ENCODE data around the gene MOB3A. TPM values are rescaled to one million over a fixed set of nuclear protein-coding genes. Genes with fewer than 3 reads are reported as not detected.
"Not testable (repeated sequence)": the region's sequence is repeated elsewhere in the genome, so short reads cannot be mapped to it uniquely, and the experiment has no call there.

Gene MOB3A
- total and polyA plus RNA-seq, 2 experiments from 2014 or later, result 15.7 to 25.1 TPM

DNA sequence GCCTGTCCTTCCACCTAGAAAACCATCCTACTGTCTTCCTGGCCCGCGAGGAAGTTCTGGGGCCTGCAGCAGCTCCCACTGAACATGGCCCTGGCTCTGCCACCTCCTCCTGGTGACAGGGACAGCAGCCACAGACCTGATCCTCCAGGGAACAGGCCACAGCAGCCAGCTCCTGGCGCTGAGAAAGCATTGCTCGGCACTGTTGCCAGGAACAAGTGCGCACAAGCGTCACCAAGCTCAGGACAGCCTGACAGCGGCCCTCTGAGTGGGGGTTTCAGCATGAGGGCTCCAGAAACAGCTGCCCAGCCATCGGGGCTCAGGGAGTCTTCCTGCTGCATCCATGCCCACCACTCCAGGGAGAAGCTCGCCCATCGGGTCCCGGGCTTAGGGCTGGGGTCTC lies 33.4 kb upstream of the MOB3A start:
- H3K27me3 ChIP-seq, result no peaks in the 10 kb centered on the region
- H3K9me3 ChIP-seq (ENCODE audit: low read depth), result no peaks in the 10 kb centered on the region
- peaks cover 25% of the 10 kb centered on the region for H4K20me1 ChIP-seq (ENCODE audit: insufficient read depth, poor library complexity, severe bottlenecking)
- DNase-seq (ENCODE audit: low spot score), result no peak
- H3K27ac ChIP-seq, result no peak overlapping the region
- no peak overlapping the region for H3K4me2 ChIP-seq
- no peak overlapping the region for H3K4me3 ChIP-seq
- no peak for TF ChIP-seq EZH2 (IDR thresholded peaks at IDR 0.05; ENCODE audit: borderline replicate concordance)
- no peak for TF ChIP-seq EZH2phosphoT487 (IDR thresholded peaks at IDR 0.05; ENCODE audit: low read depth, severe bottlenecking, unreplicated experiment)
- TF ChIP-seq, protein P1, sequence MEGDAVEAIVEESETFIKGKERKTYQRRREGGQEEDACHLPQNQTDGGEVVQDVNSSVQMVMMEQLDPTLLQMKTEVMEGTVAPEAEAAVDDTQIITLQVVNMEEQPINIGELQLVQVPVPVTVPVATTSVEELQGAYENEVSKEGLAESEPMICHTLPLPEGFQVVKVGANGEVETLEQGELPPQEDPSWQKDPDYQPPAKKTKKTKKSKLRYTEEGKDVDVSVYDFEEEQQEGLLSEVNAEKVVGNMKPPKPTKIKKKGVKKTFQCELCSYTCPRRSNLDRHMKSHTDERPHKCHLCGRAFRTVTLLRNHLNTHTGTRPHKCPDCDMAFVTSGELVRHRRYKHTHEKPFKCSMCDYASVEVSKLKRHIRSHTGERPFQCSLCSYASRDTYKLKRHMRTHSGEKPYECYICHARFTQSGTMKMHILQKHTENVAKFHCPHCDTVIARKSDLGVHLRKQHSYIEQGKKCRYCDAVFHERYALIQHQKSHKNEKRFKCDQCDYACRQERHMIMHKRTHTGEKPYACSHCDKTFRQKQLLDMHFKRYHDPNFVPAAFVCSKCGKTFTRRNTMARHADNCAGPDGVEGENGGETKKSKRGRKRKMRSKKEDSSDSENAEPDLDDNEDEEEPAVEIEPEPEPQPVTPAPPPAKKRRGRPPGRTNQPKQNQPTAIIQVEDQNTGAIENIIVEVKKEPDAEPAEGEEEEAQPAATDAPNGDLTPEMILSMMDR (IDR thresholded peaks at IDR 0.05; ENCODE audit: poor library complexity), result no peak
- peaks cover 27% of the 10 kb centered on the region for H3K79me2 ChIP-seq
- WGBS (ENCODE audit: low lambda C conversion rate, missing lambda C conversion rate), result over 99% methylated on average over 11 of the region's 11 CpGs
- H3K36me3 ChIP-seq (replicated peaks; ENCODE audit: insufficient read depth, low read depth), result no peaks in the 10 kb centered on the region
- no peaks in the 10 kb centered on the region for H3K4me1 ChIP-seq (ENCODE audit: insufficient read depth)
- H3K9me2 ChIP-seq (replicated peaks; ENCODE audit: insufficient read depth), result no peaks in the 10 kb centered on the region
- H2AFZ ChIP-seq, result no peak overlapping the region

DNA sequence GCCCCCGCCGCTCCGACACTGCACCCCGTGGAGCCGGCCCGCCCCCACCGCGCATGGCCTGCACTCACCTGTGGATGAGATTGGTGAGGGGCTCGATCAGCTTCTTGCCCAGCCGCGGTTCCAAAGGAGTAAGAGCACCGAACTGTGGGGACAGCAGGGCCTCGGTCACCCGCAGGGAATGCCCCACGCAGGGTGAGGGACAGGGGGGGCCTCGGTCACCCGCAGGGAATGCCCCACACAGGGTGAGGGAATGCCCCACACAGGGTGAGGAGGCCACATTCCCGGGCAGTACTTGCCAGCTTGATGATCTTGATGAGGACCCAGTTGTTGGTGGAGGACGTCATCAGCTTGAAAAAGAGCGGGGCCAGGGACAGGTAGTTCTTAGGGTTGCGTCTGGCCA lies 32.9 kb upstream of the MOB3A start:
- no peaks in the 10 kb centered on the region for H3K9me3 ChIP-seq (ENCODE audit: low read depth)
- no peaks in the 10 kb centered on the region for H3K4me1 ChIP-seq (ENCODE audit: insufficient read depth)
- TF ChIP-seq EZH2phosphoT487 (IDR thresholded peaks at IDR 0.05; ENCODE audit: low read depth, severe bottlenecking, unreplicated experiment) (no peak), EZH2 (IDR thresholded peaks at IDR 0.05; ENCODE audit: borderline replicate concordance) (no peak)
- TF ChIP-seq, protein P1 (IDR thresholded peaks at IDR 0.05; ENCODE audit: poor library complexity), result no peak
- H3K4me2 ChIP-seq, result no peak overlapping the region
- H3K36me3 ChIP-seq (replicated peaks; ENCODE audit: insufficient read depth, low read depth), result no peaks in the 10 kb centered on the region
- H3K9me2 ChIP-seq (replicated peaks; ENCODE audit: insufficient read depth), result no peaks in the 10 kb centered on the region
- DNase-seq (ENCODE audit: low spot score), result no peak
- H3K27me3 ChIP-seq, result no peaks in the 10 kb centered on the region
- no peak overlapping the region for H3K27ac ChIP-seq
- peaks cover 22% of the 10 kb centered on the region for H3K79me2 ChIP-seq
- no peak overlapping the region for H3K4me3 ChIP-seq
- no peak overlapping the region for H2AFZ ChIP-seq
- WGBS (ENCODE audit: low lambda C conversion rate, missing lambda C conversion rate), result 97% methylated on average over 15 of the region's 21 CpGs
- peaks cover 29% of the 10 kb centered on the region for H4K20me1 ChIP-seq (ENCODE audit: insufficient read depth, poor library complexity, severe bottlenecking)

DNA sequence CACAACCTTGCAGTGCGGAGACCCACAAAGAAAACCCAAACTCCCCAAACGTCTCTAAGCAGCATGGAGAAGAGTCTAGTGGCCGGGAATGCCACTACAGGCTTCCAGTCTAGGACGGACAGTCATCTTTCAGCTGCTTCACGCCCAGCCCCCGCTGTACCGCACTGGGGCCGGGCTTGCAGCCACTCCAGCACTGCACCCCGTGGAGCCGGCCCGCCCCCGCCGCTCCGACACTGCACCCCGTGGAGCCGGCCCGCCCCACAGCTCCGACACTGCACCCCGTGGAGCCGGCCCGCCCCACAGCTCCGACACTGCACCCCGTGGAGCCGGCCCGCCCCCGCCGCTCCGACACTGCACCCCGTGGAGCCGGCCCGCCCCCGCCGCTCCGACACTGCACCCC lies 32.1 kb upstream of the MOB3A start:
- H3K27ac ChIP-seq; H3K4me3 ChIP-seq; H3K9me2 ChIP-seq (replicated peaks; ENCODE audit: insufficient read depth); H3K9me3 ChIP-seq (ENCODE audit: low read depth); H3K4me2 ChIP-seq; H3K27me3 ChIP-seq; H2AFZ ChIP-seq; H3K4me1 ChIP-seq (ENCODE audit: insufficient read depth); H3K36me3 ChIP-seq (replicated peaks; ENCODE audit: insufficient read depth, low read depth); DNase-seq (ENCODE audit: low spot score): not testable (repeated sequence)
- Histone ChIP-seq H3K79me2 (peaks cover 17% of the 10 kb centered on the region), H4K20me1 (ENCODE audit: insufficient read depth, poor library complexity, severe bottlenecking) (peaks cover 35% of the 10 kb centered on the region)
- WGBS (ENCODE audit: low lambda C conversion rate, missing lambda C conversion rate), result 88% methylated on average over 8 of the region's 34 CpGs

DNA sequence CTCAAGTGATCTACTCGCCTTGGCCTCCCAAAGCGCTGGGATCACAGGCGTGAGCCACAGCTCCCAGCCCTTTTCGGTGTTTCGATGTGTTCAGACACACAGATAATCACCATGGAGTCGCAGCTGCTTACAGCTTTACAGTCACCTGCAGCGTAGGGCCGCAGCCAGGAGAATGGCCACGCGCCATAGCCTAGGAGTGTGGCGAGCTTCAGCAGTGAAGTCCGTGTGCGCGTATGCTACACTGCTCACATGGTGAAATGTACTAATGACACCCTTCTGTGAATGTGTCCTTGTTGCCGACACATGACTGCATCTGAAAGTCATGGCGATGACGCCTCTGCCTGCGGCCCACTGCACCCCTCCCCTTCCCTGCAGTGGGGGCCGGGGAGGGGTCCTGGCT lies 31.6 kb upstream of the MOB3A start:
- H3K79me2 ChIP-seq, result peaks cover 14% of the 10 kb centered on the region
- H2AFZ ChIP-seq, result no peak overlapping the region
- no peak overlapping the region for H3K27ac ChIP-seq
- TF ChIP-seq EZH2phosphoT487 (IDR thresholded peaks at IDR 0.05; ENCODE audit: low read depth, severe bottlenecking, unreplicated experiment) (no peak), EZH2 (IDR thresholded peaks at IDR 0.05; ENCODE audit: borderline replicate concordance) (no peak)
- TF ChIP-seq, protein P1 (IDR thresholded peaks at IDR 0.05; ENCODE audit: poor library complexity), result no peak
- WGBS (ENCODE audit: low lambda C conversion rate, missing lambda C conversion rate), result 87% methylated on average over 18 of the region's 19 CpGs
- no peaks in the 10 kb centered on the region for H3K27me3 ChIP-seq
- H3K4me3 ChIP-seq, result no peak overlapping the region
- peaks cover 35% of the 10 kb centered on the region for H4K20me1 ChIP-seq (ENCODE audit: insufficient read depth, poor library complexity, severe bottlenecking)
- no peak overlapping the region for H3K4me2 ChIP-seq
- DNase-seq (ENCODE audit: low spot score), result no peak
- H3K4me1 ChIP-seq (ENCODE audit: insufficient read depth), result no peaks in the 10 kb centered on the region
- no peaks in the 10 kb centered on the region for H3K9me3 ChIP-seq (ENCODE audit: low read depth)
- H3K9me2 ChIP-seq (replicated peaks; ENCODE audit: insufficient read depth), result no peaks in the 10 kb centered on the region
- H3K36me3 ChIP-seq (replicated peaks; ENCODE audit: insufficient read depth, low read depth), result no peaks in the 10 kb centered on the region
